ENCODE results near the gene RELN. TPM values are rescaled to one million over a fixed set of nuclear protein-coding genes. Genes with fewer than 3 reads are reported as not detected.

RELN gene
- total RNA-seq, 1 donor from 2014 or later: 0.44 TPM

GRCh38 chr7:103870664-103871063, 118.8 kb downstream of the RELN start:
- TF ChIP-seq CTCF (IDR thresholded peaks at IDR 0.05; ENCODE audit: borderline replicate concordance): no peak
- H3K27ac ChIP-seq (replicated peaks): no peak overlapping the region
- H3K27me3 ChIP-seq (ENCODE audit: low read depth): no peaks in the 10 kb centered on the region

DNA sequence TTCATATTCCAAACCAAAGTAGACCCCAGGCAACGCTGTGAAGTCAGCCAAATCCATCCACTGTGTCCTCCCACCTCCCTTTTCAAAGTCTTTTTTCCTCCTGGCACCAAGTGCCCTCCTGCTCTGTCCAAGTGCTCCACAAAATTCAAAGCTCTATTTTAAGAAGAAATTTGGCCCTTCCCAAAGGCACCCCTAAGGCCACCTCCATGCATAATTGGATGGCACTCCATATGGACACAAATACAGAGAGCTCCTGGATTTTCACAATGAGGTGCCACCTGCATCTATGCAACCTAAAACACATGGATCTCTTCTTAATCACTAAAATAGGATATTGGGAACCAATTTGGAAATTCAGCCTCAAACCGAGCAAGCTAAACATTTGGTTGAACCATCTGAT, 121.6 kb downstream of the RELN start:
- Histone ChIP-seq H3K36me3 (no peaks in the 10 kb centered on the region), H3K9me3 (replicated peaks) (no peaks in the 10 kb centered on the region), H3K27ac (replicated peaks) (no peak overlapping the region), H3K27me3 (ENCODE audit: low read depth) (no peaks in the 10 kb centered on the region), H3K4me3 (no peak overlapping the region), H3K4me1 (no peaks in the 10 kb centered on the region)
- intact Hi-C loops (cut with micrococcal nuclease): no loop called here
- no peak for DNase-seq
- no peak for TF ChIP-seq CTCF (IDR thresholded peaks at IDR 0.05; ENCODE audit: borderline replicate concordance)

More at GRCh38 chr7:103870664-103871063, 118.8 kb downstream of the RELN start:
- no peak for DNase-seq
- Histone ChIP-seq H3K36me3 (no peaks in the 10 kb centered on the region), H3K4me1 (no peaks in the 10 kb centered on the region), H3K4me3 (no peak overlapping the region), H3K9me3 (replicated peaks) (no peaks in the 10 kb centered on the region)
- intact Hi-C loops (cut with micrococcal nuclease): no loop called here

- no peaks in the 10 kb centered on the region for H3K27me3 ChIP-seq (ENCODE audit: low read depth)
- intact Hi-C loops (cut with micrococcal nuclease): no loop called here
- H3K9me3 ChIP-seq (replicated peaks): no peaks in the 10 kb centered on the region
These were observed 122.5 kb downstream of the RELN start for GRCh38 chr7:103866919-103867318.

DNA sequence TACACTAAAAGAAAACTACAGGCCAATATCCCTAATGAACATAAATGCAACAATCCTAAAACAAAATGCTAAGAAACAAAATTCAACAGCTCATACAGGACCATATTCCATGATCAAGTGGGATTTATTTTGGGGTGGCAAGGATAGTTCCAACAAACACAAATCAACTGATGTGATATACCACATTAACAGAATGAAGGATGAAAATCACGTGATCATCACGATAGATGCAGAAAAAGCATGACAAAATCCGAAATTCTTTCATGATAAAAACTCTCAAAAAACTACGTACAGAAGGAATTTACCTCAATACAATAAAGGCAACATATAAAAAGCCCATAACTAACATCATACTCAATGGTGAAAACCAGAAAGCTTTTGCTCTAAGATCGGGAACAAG, 124.0 kb downstream of the RELN start:
- no peak overlapping the region for H3K4me3 ChIP-seq
- no peaks in the 10 kb centered on the region for H3K4me1 ChIP-seq
- no peaks in the 10 kb centered on the region for H3K9me3 ChIP-seq (replicated peaks)
- no peak for TF ChIP-seq CTCF (IDR thresholded peaks at IDR 0.05; ENCODE audit: borderline replicate concordance)
- DNase-seq: no peak
- H3K27ac ChIP-seq (replicated peaks): no peak overlapping the region
- no peaks in the 10 kb centered on the region for H3K36me3 ChIP-seq
- no peaks in the 10 kb centered on the region for H3K27me3 ChIP-seq (ENCODE audit: low read depth)
- intact Hi-C loops (cut with micrococcal nuclease): no loop called here

More at GRCh38 chr7:103866919-103867318, 122.5 kb downstream of the RELN start:
- Histone ChIP-seq H3K27ac (replicated peaks) (no peak overlapping the region), H3K36me3 (no peaks in the 10 kb centered on the region), H3K4me1 (no peaks in the 10 kb centered on the region), H3K4me3 (no peak overlapping the region)
- TF ChIP-seq CTCF (IDR thresholded peaks at IDR 0.05; ENCODE audit: borderline replicate concordance): no peak
- no peak for DNase-seq

DNA sequence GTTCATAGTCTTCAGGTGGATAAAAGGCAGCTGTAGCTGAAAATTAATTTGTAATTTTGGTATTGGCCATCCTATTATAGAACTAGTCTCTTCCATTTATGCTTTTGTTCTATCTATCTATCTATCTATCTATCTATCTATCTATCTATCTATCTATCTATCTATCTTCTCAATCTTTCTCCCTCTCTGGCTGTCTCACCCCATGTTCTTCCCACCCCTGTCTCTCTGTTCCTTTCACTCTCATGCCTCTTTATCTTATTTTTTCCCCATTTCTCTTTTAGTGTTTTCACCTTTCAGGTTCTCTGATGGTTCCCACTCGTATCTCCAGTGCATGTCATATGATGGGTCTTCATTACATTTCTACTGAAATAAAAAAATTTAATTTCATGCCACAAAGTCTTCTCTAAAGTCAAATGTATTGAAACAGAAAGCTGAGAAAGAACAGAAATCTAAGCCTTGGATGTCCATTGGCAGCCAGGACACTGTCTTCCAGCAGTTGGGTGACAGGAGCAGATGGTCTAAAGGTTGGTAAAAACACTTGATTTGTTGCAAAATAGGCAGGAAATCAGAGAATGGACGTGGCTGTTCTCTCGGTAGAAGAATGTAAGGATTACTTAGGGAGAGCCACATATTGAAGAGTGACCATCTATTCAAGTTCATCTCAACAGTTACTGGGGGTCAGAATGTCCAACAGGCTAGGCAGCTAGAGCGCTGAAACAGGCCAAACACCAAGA, 127.0 kb downstream of the RELN start:
- H3K36me3 ChIP-seq: no peaks in the 10 kb centered on the region
- no peak for DNase-seq
- no peak for TF ChIP-seq CTCF (IDR thresholded peaks at IDR 0.05; ENCODE audit: borderline replicate concordance)
- H3K27me3 ChIP-seq (ENCODE audit: low read depth): no peaks in the 10 kb centered on the region
- H3K4me3 ChIP-seq: no peak overlapping the region
- H3K27ac ChIP-seq (replicated peaks): no peak overlapping the region
- no peaks in the 10 kb centered on the region for H3K4me1 ChIP-seq
- intact Hi-C loops (cut with micrococcal nuclease): no loop called here
- H3K9me3 ChIP-seq (replicated peaks): no peaks in the 10 kb centered on the region
